HG02678 (cell line): ENCODE data around the gene TRPM3.

ENCODE experiments used
- ATAC-seq: cut with Tn5 transposase; IDR thresholded peaks from one replicate; pipeline ENCODE4 v1.9.1; 2021; ENCODE audit warnings: mild to moderate bottlenecking, moderate library complexity; ENCODE audit not compliant: unreplicated experiment

Gene TRPM3

DNA sequence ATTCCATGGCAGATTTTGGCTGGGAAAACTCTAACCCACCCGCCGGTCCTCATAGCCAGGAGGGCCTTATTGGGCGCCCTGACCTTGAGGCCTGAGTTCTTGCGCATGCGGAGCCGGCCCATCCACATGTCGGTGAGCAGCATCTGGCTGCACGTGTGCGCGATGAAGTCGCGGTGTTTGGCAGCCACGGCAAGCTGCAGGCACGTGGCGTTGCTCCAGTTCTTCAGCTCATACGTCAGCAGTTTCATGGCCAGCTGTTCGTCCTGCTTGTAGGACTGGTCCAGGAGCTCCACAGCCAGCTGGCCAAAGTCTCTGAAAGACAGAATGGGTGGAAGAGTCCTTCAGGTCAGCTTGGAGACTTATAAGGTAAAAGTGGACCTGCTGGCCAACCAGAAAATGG lies 502.6 kb downstream of the TRPM3 start:
- ATAC-seq = no peak

DNA sequence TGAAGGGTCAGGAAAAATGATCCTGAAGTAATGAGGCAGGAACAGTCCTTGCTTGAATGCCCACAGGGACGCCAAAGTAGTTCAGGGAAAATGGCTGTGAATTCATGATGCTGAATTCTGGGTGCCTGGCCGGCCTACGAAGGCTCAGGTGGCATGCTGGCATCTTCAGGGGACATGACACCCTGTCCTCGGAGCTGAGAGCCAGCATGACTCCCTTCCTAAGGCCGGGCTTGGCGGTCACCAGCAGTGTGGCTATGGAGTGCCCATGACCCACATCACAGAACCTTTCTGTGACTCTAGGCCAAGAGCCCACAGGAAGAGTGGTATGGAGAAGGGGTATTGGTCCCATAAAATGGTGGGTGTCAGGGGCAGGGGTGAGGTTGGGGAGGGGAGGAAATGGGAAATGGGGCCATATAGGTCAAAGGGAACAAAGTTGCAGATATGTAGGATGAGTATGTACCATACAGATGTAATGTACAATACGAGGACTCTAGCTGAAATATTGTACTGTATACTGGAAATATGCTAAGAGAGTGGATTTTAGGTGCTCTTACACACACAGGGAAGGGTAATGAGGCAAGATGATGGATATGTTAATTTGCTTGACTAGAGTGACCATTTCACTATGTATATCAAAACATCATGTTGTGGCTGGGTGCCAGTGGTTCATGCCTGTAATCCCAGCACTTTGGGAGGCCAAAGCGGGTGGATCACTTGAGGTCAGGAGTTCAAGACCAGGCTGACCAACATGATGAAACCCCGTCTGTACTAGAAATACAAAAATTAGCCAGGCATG lies 504.2 kb downstream of the TRPM3 start:
- no peak for ATAC-seq

DNA sequence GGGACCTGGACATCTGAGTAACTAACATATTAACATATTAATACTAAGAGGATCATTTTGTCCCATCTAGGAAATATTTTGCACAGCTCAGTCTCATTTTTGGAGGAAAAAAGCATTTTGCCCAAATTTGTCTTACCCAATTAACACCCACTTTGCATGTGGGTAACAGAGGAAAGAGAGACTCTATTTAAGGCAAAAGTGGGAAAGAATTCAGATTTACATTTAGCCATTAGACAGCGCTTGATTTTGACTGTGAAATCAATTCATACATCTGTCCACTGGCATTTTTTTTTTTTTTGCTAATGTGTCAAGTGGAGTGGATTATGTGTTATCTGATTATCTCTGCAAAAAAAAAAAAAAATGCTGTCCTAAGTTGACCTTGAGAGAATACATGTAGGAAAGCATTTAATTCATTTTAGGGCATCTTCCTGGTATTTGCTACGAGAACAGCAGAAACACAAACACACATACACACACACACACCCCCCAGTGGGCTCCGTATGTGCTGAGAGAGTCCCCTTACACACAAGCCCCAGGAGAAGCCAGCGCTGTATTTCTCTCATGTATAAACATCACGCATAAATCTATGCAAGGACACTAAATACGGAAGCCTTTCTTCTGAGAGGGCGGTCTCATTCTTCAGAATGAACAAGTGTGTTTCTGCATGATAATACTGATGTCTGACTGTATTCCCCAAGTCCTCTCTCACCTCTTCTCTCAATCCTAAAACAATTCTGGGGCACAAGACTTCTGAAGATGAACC lies 505.0 kb downstream of the TRPM3 start:
- ATAC-seq = no peak

DNA sequence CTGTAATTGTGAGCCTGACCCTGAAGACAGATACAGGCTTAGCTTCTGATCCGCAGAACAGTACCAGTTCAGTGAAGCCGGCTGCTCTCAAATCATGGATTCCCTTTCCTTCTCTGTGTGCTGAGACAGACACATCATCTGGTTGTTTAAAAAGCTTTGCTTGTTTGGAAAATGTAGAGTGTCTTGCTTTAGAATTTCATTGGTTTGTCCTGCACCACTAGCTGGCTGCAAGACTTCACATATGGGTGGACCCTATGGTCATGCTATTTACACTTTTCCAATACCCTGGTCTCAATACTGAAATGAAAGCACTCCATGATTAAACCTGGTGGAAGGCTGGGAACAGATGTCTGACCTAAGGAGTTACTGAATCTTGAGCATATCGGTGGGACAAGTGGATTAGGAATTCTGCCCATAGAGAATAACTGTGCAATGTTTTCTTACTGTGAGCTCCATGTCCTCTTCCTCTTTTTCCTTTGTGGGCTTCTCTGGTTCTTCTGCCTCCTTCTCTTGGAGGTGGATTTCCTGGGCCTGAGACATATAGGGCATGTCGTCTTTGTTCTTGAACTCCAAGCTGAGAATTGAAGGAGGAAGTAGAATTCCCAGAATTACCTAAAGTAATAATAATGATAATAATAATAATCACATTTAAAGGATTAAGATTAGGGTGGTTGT lies 505.8 kb downstream of the TRPM3 start:
- ATAC-seq = no peak

DNA sequence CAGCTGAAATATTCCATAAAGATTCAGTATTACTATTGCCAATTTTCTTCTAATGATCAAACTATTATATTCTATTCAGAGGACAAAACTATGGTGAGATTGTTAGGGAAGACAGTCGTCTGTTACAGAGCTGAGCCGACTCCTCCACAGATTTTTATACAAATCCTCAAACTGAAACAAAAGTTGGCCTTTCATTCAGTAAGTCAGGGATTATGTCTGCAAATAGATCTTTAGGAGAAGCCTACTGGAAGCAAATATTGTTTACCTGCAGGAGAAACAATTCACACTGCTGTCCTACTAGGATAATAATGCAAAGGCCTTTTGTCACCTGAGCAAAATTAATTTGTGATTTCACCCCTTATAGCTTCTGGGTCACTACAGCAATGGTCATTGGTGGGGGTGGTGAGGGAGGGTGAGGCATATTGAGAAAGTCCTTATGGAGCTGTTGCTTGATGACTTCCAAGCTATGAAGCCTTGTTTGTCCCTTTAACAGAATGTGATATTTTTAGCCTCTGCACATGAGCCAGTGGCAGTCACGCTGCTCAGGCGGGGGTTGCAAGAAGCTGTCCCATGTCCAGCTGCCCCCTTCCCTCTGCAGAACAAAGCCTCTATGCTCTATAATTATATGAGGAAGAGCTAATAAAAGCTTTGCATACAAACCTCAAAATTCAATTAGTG lies 506.5 kb downstream of the TRPM3 start:
- ATAC-seq = no peak

GRCh38 chr9:70613024-70613768 lies 508.2 kb downstream of the TRPM3 start:
- no peak for ATAC-seq

- no peak for ATAC-seq
Observed at GRCh38 chr9:70610287-70610644, 511.2 kb downstream of the TRPM3 start.

- ATAC-seq = no peak
Observed at GRCh38 chr9:70609542-70610286, 511.7 kb downstream of the TRPM3 start.

DNA sequence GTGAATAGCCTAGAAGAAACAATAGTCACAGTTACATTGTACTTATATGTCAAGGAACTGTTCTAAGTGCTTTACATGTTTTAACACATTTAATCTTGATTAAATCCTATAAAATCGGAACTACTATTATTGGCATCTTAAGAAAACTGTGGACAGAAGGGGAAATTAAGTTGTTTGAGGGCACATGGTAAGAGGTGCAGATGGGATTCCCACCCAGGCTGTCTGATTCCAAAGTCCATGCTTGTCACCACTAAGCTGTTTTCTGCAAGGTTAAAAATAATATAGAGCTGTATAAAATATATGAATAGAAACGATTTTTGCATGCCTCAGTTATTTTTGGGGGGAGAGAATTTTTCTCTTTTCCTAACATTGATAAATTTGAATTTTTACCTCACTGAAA lies 512.4 kb downstream of the TRPM3 start:
- ATAC-seq = no peak

DNA sequence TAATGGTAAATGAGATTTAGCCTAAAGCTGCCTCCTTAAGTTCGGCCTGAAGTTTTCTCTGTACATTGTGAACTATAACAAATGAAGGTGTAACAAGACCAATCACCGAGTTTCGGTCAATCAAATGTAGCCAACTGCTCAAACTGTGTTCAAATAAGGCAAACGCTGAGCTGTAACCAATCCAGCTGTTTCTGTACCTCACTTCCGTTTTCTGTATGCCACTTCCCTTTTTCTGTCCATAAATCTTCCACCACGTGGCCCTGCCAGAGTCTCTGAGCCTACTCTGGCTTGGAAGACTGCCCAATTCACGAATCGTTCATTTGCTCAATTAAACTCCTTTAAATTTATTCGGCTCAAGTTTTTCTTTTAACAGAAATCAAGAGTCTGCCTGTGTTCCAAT lies 513.5 kb downstream of the TRPM3 start:
- ATAC-seq = peak; percentile 55

DNA sequence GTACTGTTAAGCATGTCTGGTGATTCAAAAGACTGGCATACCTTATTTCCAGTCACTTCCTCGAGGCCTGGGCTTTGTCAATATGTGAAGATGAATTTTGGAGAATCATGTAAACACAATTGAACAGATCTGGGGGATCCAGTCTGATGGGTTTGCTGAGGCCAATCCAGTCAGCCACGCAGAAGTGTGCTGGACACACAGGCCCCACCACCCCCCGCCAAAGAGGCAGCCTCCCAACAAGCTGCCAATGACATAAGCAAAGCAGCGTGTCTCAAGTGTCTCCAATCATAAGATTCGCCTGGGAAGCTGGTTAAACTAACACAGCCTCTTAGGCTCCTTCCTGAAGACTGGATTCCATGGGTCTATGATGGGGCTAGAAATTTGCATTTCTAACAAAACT lies 514.1 kb downstream of the TRPM3 start:
- ATAC-seq = no peak

DNA sequence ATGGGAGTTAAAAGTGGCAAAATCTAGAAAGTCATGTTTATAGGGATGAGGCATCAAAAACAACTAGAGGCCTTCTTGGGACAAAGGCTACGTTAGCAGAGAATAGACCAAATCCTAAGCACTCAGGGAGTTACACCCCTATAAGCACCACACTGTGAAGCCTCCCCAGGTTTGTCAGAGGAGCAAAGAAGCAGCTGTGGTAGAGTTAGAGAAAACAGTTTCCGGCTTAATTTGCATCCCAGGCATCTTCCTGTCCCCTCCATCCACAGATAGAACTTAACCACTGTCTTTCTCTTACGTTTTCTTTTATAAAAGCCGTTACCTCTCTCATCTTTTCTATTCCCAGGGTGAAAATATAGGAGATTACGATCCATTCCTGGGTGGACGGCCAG lies 518.4 kb downstream of the TRPM3 start:
- ATAC-seq = no peak

- ATAC-seq = peak; percentile 85
Observed at GRCh38 chr9:70602321-70603019, 519.0 kb downstream of the TRPM3 start.

- ATAC-seq = no peak
Observed at GRCh38 chr9:70601000-70601951, 520.1 kb downstream of the TRPM3 start.

- ATAC-seq = no peak
Observed at GRCh38 chr9:70600506-70600905, 520.9 kb downstream of the TRPM3 start.

DNA sequence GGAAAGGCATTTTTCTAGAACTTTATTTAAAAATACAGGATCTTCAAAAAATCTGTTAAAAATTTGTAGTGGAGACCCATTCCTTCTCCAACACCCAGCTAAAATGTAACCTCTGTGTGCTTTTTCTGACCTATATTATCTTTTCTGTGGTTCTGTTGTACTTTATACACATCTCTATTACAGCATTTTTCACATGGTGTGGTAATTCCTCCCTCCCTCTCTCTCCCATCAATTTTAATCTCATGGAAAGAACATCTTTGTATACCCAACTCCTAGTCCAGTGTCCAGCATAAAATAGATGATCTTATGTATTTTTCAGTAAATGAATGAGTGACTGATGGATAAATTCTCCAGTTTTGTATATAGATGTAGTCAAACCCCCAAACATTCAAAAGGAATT lies 523.5 kb downstream of the TRPM3 start:
- no peak for ATAC-seq

- ATAC-seq = no peak
Observed at GRCh38 chr9:70595211-70595610, 526.2 kb downstream of the TRPM3 start.

DNA sequence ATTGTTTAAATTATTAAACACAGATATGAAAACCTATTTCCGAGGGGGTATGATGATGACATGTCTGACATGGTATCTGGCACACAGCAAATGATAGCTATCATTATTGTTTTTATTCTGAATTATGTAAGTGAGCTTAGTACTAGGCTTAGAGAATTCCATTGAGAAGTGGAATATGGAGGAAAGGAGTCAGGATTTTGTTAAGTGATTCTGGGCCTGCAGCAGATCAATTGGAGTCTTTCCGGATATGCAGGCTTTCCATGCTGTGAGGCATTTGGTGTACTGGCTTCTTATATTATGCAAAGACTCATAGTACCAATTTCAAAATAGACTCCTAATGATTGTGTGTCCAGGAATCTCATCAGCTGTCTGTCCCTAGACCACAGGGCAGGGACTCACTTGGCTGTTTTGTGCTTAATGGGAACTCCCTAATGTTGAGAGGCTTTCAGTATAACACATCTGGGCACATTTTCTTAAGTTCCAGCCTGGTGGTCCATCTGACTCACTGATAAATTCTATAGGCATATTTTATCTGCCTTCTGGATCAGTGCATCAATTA lies 527.0 kb downstream of the TRPM3 start:
- ATAC-seq = no peak
